H9 (cell line): ENCODE results near the gene EBF4. TPM values are rescaled to one million over a fixed set of nuclear protein-coding genes. Genes with fewer than 3 reads are reported as not detected.

Source experiments
- DNase-seq: peaks from one replicate; pipeline ENCODE4 v3.0.0-alpha.2; 2017
- H2AFZ ChIP-seq: one replicate; pipeline ENCODE4 v1.6.1; 2013; ENCODE audit warnings: mild to moderate bottlenecking, low read length, control low read depth, moderate library complexity
- H2AK5ac ChIP-seq: 2 replicates; pipeline ENCODE4 v1.6.1; 2013; ENCODE audit warnings: low read length, control low read depth, mixed read lengths; ENCODE audit not compliant: insufficient read length
- H2BK120ac ChIP-seq: one replicate; pipeline ENCODE4 v1.6.1; 2013; ENCODE audit warnings: low read depth, mild to moderate bottlenecking, low read length, control low read depth, inconsistent platforms; ENCODE audit not compliant: poor library complexity, severe bottlenecking
- H2BK12ac ChIP-seq: 2 replicates; pipeline ENCODE4 v1.6.1; 2013; ENCODE audit warnings: low read length, control low read depth, mixed read lengths, low read depth; ENCODE audit not compliant: insufficient read length
- H2BK15ac ChIP-seq: 2 replicates; pipeline ENCODE4 v1.6.1; 2013; ENCODE audit warnings: low read depth, low read length, control low read depth
- H2BK20ac ChIP-seq: one replicate; pipeline ENCODE4 v1.6.1; 2013; ENCODE audit warnings: low read depth, mild to moderate bottlenecking, low read length, control low read depth, inconsistent platforms; ENCODE audit not compliant: poor library complexity, severe bottlenecking
- H2BK5ac ChIP-seq: 2 replicates; pipeline ENCODE4 v1.6.1; 2013; ENCODE audit warnings: low read length, control low read depth, mixed read lengths; ENCODE audit not compliant: insufficient read length
- H3K14ac ChIP-seq: 2 replicates; pipeline ENCODE4 v1.6.1; 2013; ENCODE audit warnings: low read length, control low read depth; ENCODE audit not compliant: insufficient read depth
- H3K18ac ChIP-seq: 2 replicates; pipeline ENCODE4 v1.6.1; 2013; ENCODE audit warnings: low read depth, mild to moderate bottlenecking, mixed read lengths, low read length, control low read depth; ENCODE audit not compliant: insufficient read length
- H3K23ac ChIP-seq: 2 replicates; pipeline ENCODE4 v1.6.1; 2013; ENCODE audit warnings: low read length, control low read depth, mixed read lengths, low read depth; ENCODE audit not compliant: insufficient read length
- H3K23me2 ChIP-seq: 2 replicates; pipeline ENCODE4 v1.6.1; 2013; ENCODE audit warnings: low read depth, mild to moderate bottlenecking, mixed read lengths, low read length, control low read depth; ENCODE audit not compliant: insufficient read length, poor library complexity, severe bottlenecking
- H3K27ac ChIP-seq: 2 replicates; pipeline ENCODE4 v1.5.1; 2013; ENCODE audit warnings: low read length, control low read depth, mixed read lengths, low read depth; ENCODE audit not compliant: insufficient read length
- H3K27me3 ChIP-seq: 2 replicates; pipeline ENCODE4 v1.6.1; 2013; ENCODE audit warnings: low read length, control low read depth, inconsistent platforms; ENCODE audit not compliant: insufficient read depth
- H3K4ac ChIP-seq: 2 replicates; pipeline ENCODE4 v1.6.1; 2013; ENCODE audit warnings: low read depth, mild to moderate bottlenecking, control low read depth, inconsistent platforms, low read length, moderate library complexity
- H3K4me1 ChIP-seq: 2 replicates; pipeline ENCODE4 v1.6.1; 2013; ENCODE audit warnings: low read length, control low read depth, inconsistent platforms; ENCODE audit not compliant: insufficient read depth
- H3K4me2 ChIP-seq: 2 replicates; pipeline ENCODE4 v1.6.1; 2013; ENCODE audit warnings: low read length, control low read depth, mixed read lengths; ENCODE audit not compliant: insufficient read length, insufficient read depth
- H3K56ac ChIP-seq: 2 replicates; pipeline ENCODE4 v1.6.1; 2013; ENCODE audit warnings: low read depth, mild to moderate bottlenecking, mixed read lengths, low read length, control low read depth; ENCODE audit not compliant: insufficient read length
- H3K79me1 ChIP-seq: 2 replicates; pipeline ENCODE4 v1.6.1; 2013; ENCODE audit warnings: low read depth, mild to moderate bottlenecking, moderate library complexity, low read length, control low read depth, inconsistent platforms; ENCODE audit not compliant: insufficient read depth, poor library complexity, severe bottlenecking
- H3K79me2 ChIP-seq: 2 replicates; pipeline ENCODE4 v1.6.1; 2013; ENCODE audit warnings: low read length, control low read depth, inconsistent platforms; ENCODE audit not compliant: insufficient read depth
- H3K9ac ChIP-seq: 2 replicates; pipeline ENCODE4 v1.6.1; 2013; ENCODE audit warnings: low read length, control low read depth, mixed read lengths; ENCODE audit not compliant: insufficient read length; ENCODE audit errors: extremely low read depth
- H3K9me3 ChIP-seq: one replicate; pipeline ENCODE4 v1.6.1; 2013; ENCODE audit warnings: low read depth, low read length, inconsistent platforms; ENCODE audit not compliant: control insufficient read depth
- H3T11ph ChIP-seq: one replicate; pipeline ENCODE4 v1.6.1; 2013; ENCODE audit warnings: mild to moderate bottlenecking, low read length, control low read depth, inconsistent platforms
- H4K20me1 ChIP-seq: one replicate; pipeline ENCODE4 v1.6.1; 2013; ENCODE audit not compliant: control insufficient read depth, insufficient read length, insufficient read depth
- H4K5ac ChIP-seq: 2 replicates; pipeline ENCODE4 v1.6.1; 2013; ENCODE audit warnings: low read depth, mild to moderate bottlenecking, mixed read lengths, low read length, control low read depth; ENCODE audit not compliant: insufficient read length
- H4K8ac ChIP-seq: replicated peaks from 2 replicates; pipeline ENCODE4 v1.6.1; 2013; ENCODE audit warnings: low read length, control low read depth, mixed read lengths, low read depth; ENCODE audit not compliant: insufficient read length
- H4K91ac ChIP-seq: 2 replicates; pipeline ENCODE4 v1.6.1; 2013; ENCODE audit warnings: low read depth, mild to moderate bottlenecking, moderate library complexity, mixed read lengths, low read length, control low read depth; ENCODE audit not compliant: insufficient read length
- H3K27ac Mint-ChIP-seq, 3 experiments: 2 replicates in 2 of 3; 3 replicates in 1 of 3; pipeline ENCODE4 v1.8.0; 2020 to 2021; ENCODE audit warnings: mixed read lengths in 3 of 3, mild to moderate bottlenecking in 1 of 3, moderate library complexity in 1 of 3
- H3K27me3 Mint-ChIP-seq: 2 replicates; pipeline ENCODE4 v1.8.0; 2021; ENCODE audit warnings: low read depth, mild to moderate bottlenecking, moderate library complexity, mixed read lengths
- H3K36me3 Mint-ChIP-seq, 3 experiments: 2 replicates in 2 of 3; 3 replicates in 1 of 3; pipeline ENCODE4 v1.8.0; 2020 to 2021; ENCODE audit warnings: low read depth in 3 of 3, mixed read lengths in 3 of 3; ENCODE audit not compliant: insufficient read depth in 1 of 3
- H3K4me1 Mint-ChIP-seq, 2 experiments: 2 replicates each; pipeline ENCODE4 v1.8.0; 2020; ENCODE audit warnings: mixed read lengths in 2 of 2
- H3K4me3 Mint-ChIP-seq, 2 experiments: 2 replicates in 1 of 2; 3 replicates in 1 of 2; pipeline ENCODE4 v1.8.0; 2020 to 2021; ENCODE audit warnings: mild to moderate bottlenecking in 2 of 2, mixed read lengths in 2 of 2, moderate library complexity in 1 of 2
- H3K9me3 Mint-ChIP-seq, 2 experiments: 2 replicates in 1 of 2; 3 replicates in 1 of 2; pipeline ENCODE4 v1.8.0; 2020; ENCODE audit warnings: mild to moderate bottlenecking in 2 of 2, mixed read lengths in 2 of 2, moderate library complexity in 1 of 2
- CTCF ChIP-seq: fragments of 200-600 bp; sonication (generic); conservative IDR thresholded peaks from 3 replicates; pipeline ENCODE4 v1.8.0; 2021; ENCODE audit warnings: antibody characterized with exemption, mild to moderate bottlenecking
- WGBS: extraction: QIAGEN DNeasy Blood & Tissue Kit; methylation state at CpG from one replicate; pipeline ENCODE4 v1.1.7; 2013; ENCODE audit warnings: missing lambda C conversion rate, low lambda C conversion rate, mixed read lengths; ENCODE audit not compliant: insufficient read length; ENCODE audit errors: extremely low coverage; 5-methylcytosine and 5-hydroxymethylcytosine counted together
- total RNA-seq: library from RNA; stranded (reverse); gene quantifications from 2 replicates; pipeline ENCODE4 v1.2.1, GENCODE V29; 2021

EBF4 gene
- total RNA-seq, 1 experiment from 2014 or later = 3.9 TPM

DNA sequence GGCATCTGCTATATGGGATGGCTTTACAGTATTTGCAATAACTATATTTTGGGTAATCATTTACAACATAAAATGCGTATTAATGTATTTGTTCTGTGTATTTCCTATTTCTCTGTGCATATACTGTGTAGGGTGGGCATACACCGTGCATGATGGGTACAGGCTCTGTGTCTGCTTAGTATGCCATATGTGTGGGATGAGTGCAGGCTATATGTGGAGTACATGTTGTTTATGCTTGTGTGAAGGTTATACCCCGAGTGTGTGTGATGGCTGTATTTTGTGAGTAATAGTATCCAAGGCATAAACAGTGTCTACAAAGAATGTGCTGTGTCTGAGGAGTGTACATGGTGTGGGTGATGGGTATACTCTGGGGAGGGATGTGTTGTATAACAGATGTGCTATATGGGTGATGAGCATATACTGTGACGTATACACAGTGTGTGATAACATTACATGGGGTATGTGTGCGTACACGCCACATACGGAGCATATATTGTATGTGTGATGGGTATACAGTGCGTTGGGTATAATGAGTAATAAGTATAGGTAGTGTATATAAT lies 55.2 kb downstream of the EBF4 start:
- H3K4me3 Mint-ChIP-seq = no peak overlapping the region
- WGBS = 100% methylated on average over 2 of the region's 8 CpGs
- no peak overlapping the region for H3T11ph ChIP-seq

More for the DNA sequence above, 55.2 kb downstream of the EBF4 start:
- H2BK5ac ChIP-seq = no peak overlapping the region
- no peak overlapping the region for H2BK120ac ChIP-seq
- H3K23ac ChIP-seq = no peak overlapping the region
- no peaks in the 10 kb centered on the region; the same call in 1 of the 2 replicates for H3K4me1 ChIP-seq
- no peak overlapping the region for H2BK15ac ChIP-seq
- H3K27me3 ChIP-seq = peaks cover 42% of the 10 kb centered on the region
- H4K8ac ChIP-seq = no peak overlapping the region
- no peaks in the 10 kb centered on the region for H4K20me1 ChIP-seq
- H3K4me1 Mint-ChIP-seq = peaks cover 34 to 45% of the 10 kb centered on the region in 2 experiments
- H4K5ac ChIP-seq = no peak overlapping the region
- peaks cover 27% of the 10 kb centered on the region for H3K23me2 ChIP-seq
- no peak overlapping the region for H3K4me2 ChIP-seq
- H3K56ac ChIP-seq = no peak overlapping the region
- H2AK5ac ChIP-seq = no peak overlapping the region
- H3K14ac ChIP-seq = no peak overlapping the region
- H3K36me3 Mint-ChIP-seq = no peaks in the 10 kb centered on the region; a peak in 1 of 7 replicates
- H3K9me3 ChIP-seq = no peaks in the 10 kb centered on the region
- H4K91ac ChIP-seq = no peak overlapping the region
- no peak overlapping the region for H2BK12ac ChIP-seq
- no peak overlapping the region for H3K4ac ChIP-seq
- H2AFZ ChIP-seq = no peak overlapping the region
- H3K9ac ChIP-seq = no peak overlapping the region
- H2BK20ac ChIP-seq = no peak overlapping the region
- no peak for TF ChIP-seq CTCF
- peaks cover 88% of the 10 kb centered on the region for H3K27me3 Mint-ChIP-seq
- H3K9me3 Mint-ChIP-seq = no peaks in the 10 kb centered on the region; a peak in 2 of 5 replicates
- H3K18ac ChIP-seq = no peak overlapping the region
- DNase-seq = no peak
- H3K79me1 ChIP-seq = no peaks in the 10 kb centered on the region
- H3K79me2 ChIP-seq = no peaks in the 10 kb centered on the region
- no peak overlapping the region for H3K27ac ChIP-seq
- H3K27ac Mint-ChIP-seq = no peak overlapping the region
